Measurements from ENCODE around the gene DDR2. TPM values are rescaled to one million over a fixed set of nuclear protein-coding genes. Genes with fewer than 3 reads are reported as not detected.

Gene DDR2
- total RNA-seq, 1 experiment from 2014 or later, result 0.67 TPM

- H3K4me2 ChIP-seq (ENCODE audit: low read depth, low read length, poor library complexity, severe bottlenecking), result no peak overlapping the region
- no peak for DNase-seq
- no peaks in the 10 kb centered on the region for H3K27me3 ChIP-seq (ENCODE audit: low read length)
- no peaks in the 10 kb centered on the region for H3K79me2 ChIP-seq (ENCODE audit: low read length)
- no peak overlapping the region for H3K4me3 ChIP-seq (ENCODE audit: low read length)
- H2AFZ ChIP-seq (ENCODE audit: low read length), result no peak overlapping the region
- H3K9ac ChIP-seq (ENCODE audit: low read length), result no peak overlapping the region
- H3K9me3 ChIP-seq (ENCODE audit: low read length), result no peaks in the 10 kb centered on the region
- H3K9me2 ChIP-seq (replicated peaks; ENCODE audit: insufficient read depth, low read length), result no peaks in the 10 kb centered on the region
- no peaks in the 10 kb centered on the region for H4K20me1 ChIP-seq (ENCODE audit: insufficient read depth, low read depth, low read length)
- H3K4me1 ChIP-seq (ENCODE audit: low read length), result no peaks in the 10 kb centered on the region
- no peak overlapping the region for H3K27ac ChIP-seq (ENCODE audit: low read length)
- no peaks in the 10 kb centered on the region for H3K36me3 ChIP-seq (ENCODE audit: insufficient read depth, low read length)
These were observed 45.5 kb downstream of the DDR2 start for GRCh38 chr1:162677607-162678371.

GRCh38 chr1:162678439-162678838 lies 46.2 kb downstream of the DDR2 start:
- no peaks in the 10 kb centered on the region for H3K36me3 ChIP-seq (ENCODE audit: insufficient read depth, low read length)
- no peak overlapping the region for H3K27ac ChIP-seq (ENCODE audit: low read length)
- H3K9ac ChIP-seq (ENCODE audit: low read length), result no peak overlapping the region
- H3K4me3 ChIP-seq (ENCODE audit: low read length), result no peak overlapping the region
- H3K4me2 ChIP-seq (ENCODE audit: low read depth, low read length, poor library complexity, severe bottlenecking), result no peak overlapping the region
- DNase-seq, result no peak
- H3K9me2 ChIP-seq (replicated peaks; ENCODE audit: insufficient read depth, low read length), result no peaks in the 10 kb centered on the region
- no peaks in the 10 kb centered on the region for H3K9me3 ChIP-seq (ENCODE audit: low read length)
- no peaks in the 10 kb centered on the region for H3K79me2 ChIP-seq (ENCODE audit: low read length)
- H2AFZ ChIP-seq (ENCODE audit: low read length), result no peak overlapping the region
- H4K20me1 ChIP-seq (ENCODE audit: insufficient read depth, low read depth, low read length), result no peaks in the 10 kb centered on the region
- H3K27me3 ChIP-seq (ENCODE audit: low read length), result no peaks in the 10 kb centered on the region
- H3K4me1 ChIP-seq (ENCODE audit: low read length), result no peaks in the 10 kb centered on the region

GRCh38 chr1:162679298-162679697 lies 47.0 kb downstream of the DDR2 start:
- Histone ChIP-seq H3K36me3 (ENCODE audit: insufficient read depth, low read length) (no peaks in the 10 kb centered on the region), H3K4me1 (ENCODE audit: low read length) (no peaks in the 10 kb centered on the region), H2AFZ (ENCODE audit: low read length) (no peak overlapping the region), H3K9me3 (ENCODE audit: low read length) (no peaks in the 10 kb centered on the region), H4K20me1 (ENCODE audit: insufficient read depth, low read depth, low read length) (no peaks in the 10 kb centered on the region), H3K27me3 (ENCODE audit: low read length) (no peaks in the 10 kb centered on the region), H3K4me2 (ENCODE audit: low read depth, low read length, poor library complexity, severe bottlenecking) (no peak overlapping the region), H3K4me3 (ENCODE audit: low read length) (no peak overlapping the region), H3K79me2 (ENCODE audit: low read length) (no peaks in the 10 kb centered on the region), H3K27ac (ENCODE audit: low read length) (no peak overlapping the region), H3K9ac (ENCODE audit: low read length) (no peak overlapping the region), H3K9me2 (replicated peaks; ENCODE audit: insufficient read depth, low read length) (no peaks in the 10 kb centered on the region)
- no peak for DNase-seq

GRCh38 chr1:162680419-162681121 lies 48.3 kb downstream of the DDR2 start:
- Histone ChIP-seq H3K4me3 (ENCODE audit: low read length) (no peak overlapping the region), H3K4me1 (ENCODE audit: low read length) (no peaks in the 10 kb centered on the region), H3K9me3 (ENCODE audit: low read length) (no peaks in the 10 kb centered on the region), H2AFZ (ENCODE audit: low read length) (no peak overlapping the region), H3K9ac (ENCODE audit: low read length) (no peak overlapping the region), H3K79me2 (ENCODE audit: low read length) (no peaks in the 10 kb centered on the region), H3K27me3 (ENCODE audit: low read length) (no peaks in the 10 kb centered on the region), H3K4me2 (ENCODE audit: low read depth, low read length, poor library complexity, severe bottlenecking) (no peak overlapping the region), H3K36me3 (ENCODE audit: insufficient read depth, low read length) (no peaks in the 10 kb centered on the region), H4K20me1 (ENCODE audit: insufficient read depth, low read depth, low read length) (no peaks in the 10 kb centered on the region), H3K27ac (ENCODE audit: low read length) (no peak overlapping the region), H3K9me2 (replicated peaks; ENCODE audit: insufficient read depth, low read length) (no peaks in the 10 kb centered on the region)
- no peak for DNase-seq

GRCh38 chr1:162681122-162681436 lies 48.8 kb downstream of the DDR2 start:
- Histone ChIP-seq H3K9ac (ENCODE audit: low read length) (no peak overlapping the region), H3K4me2 (ENCODE audit: low read depth, low read length, poor library complexity, severe bottlenecking) (no peak overlapping the region), H4K20me1 (ENCODE audit: insufficient read depth, low read depth, low read length) (no peaks in the 10 kb centered on the region), H3K27ac (ENCODE audit: low read length) (no peak overlapping the region), H3K4me3 (ENCODE audit: low read length) (no peak overlapping the region), H3K27me3 (ENCODE audit: low read length) (no peaks in the 10 kb centered on the region), H3K9me3 (ENCODE audit: low read length) (no peaks in the 10 kb centered on the region), H3K36me3 (ENCODE audit: insufficient read depth, low read length) (no peaks in the 10 kb centered on the region), H3K79me2 (ENCODE audit: low read length) (no peaks in the 10 kb centered on the region), H3K4me1 (ENCODE audit: low read length) (no peaks in the 10 kb centered on the region), H2AFZ (ENCODE audit: low read length) (no peak overlapping the region), H3K9me2 (replicated peaks; ENCODE audit: insufficient read depth, low read length) (no peaks in the 10 kb centered on the region)
- DNase-seq, result no peak

- no peaks in the 10 kb centered on the region for H3K9me2 ChIP-seq (replicated peaks; ENCODE audit: insufficient read depth, low read length)
- no peaks in the 10 kb centered on the region for H3K36me3 ChIP-seq (ENCODE audit: insufficient read depth, low read length)
- no peak overlapping the region for H3K4me2 ChIP-seq (ENCODE audit: low read depth, low read length, poor library complexity, severe bottlenecking)
These were observed 49.8 kb downstream of the DDR2 start for GRCh38 chr1:162682013-162682419.

GRCh38 chr1:162687870-162688269 lies 55.6 kb downstream of the DDR2 start:
- no peak overlapping the region for H2AFZ ChIP-seq (ENCODE audit: low read length)

More at GRCh38 chr1:162682013-162682419, 49.8 kb downstream of the DDR2 start:
- Histone ChIP-seq H3K4me3 (ENCODE audit: low read length) (no peak overlapping the region), H3K9me3 (ENCODE audit: low read length) (no peaks in the 10 kb centered on the region), H2AFZ (ENCODE audit: low read length) (no peak overlapping the region), H3K79me2 (ENCODE audit: low read length) (no peaks in the 10 kb centered on the region), H3K4me1 (ENCODE audit: low read length) (no peaks in the 10 kb centered on the region), H3K27ac (ENCODE audit: low read length) (no peak overlapping the region), H3K27me3 (ENCODE audit: low read length) (no peaks in the 10 kb centered on the region), H3K9ac (ENCODE audit: low read length) (no peak overlapping the region), H4K20me1 (ENCODE audit: insufficient read depth, low read depth, low read length) (no peaks in the 10 kb centered on the region)
- no peak for DNase-seq

GRCh38 chr1:162688521-162688920 lies 56.3 kb downstream of the DDR2 start:
- no peak for DNase-seq
- Histone ChIP-seq H3K79me2 (ENCODE audit: low read length) (no peaks in the 10 kb centered on the region), H3K27me3 (ENCODE audit: low read length) (no peaks in the 10 kb centered on the region), H3K4me1 (ENCODE audit: low read length) (peaks cover 8% of the 10 kb centered on the region), H3K9ac (ENCODE audit: low read length) (no peak overlapping the region), H4K20me1 (ENCODE audit: insufficient read depth, low read depth, low read length) (no peaks in the 10 kb centered on the region), H3K4me3 (ENCODE audit: low read length) (no peak overlapping the region), H3K27ac (ENCODE audit: low read length) (no peak overlapping the region), H3K9me2 (replicated peaks; ENCODE audit: insufficient read depth, low read length) (no peaks in the 10 kb centered on the region), H3K36me3 (ENCODE audit: insufficient read depth, low read length) (no peaks in the 10 kb centered on the region), H3K4me2 (ENCODE audit: low read depth, low read length, poor library complexity, severe bottlenecking) (no peak overlapping the region), H3K9me3 (ENCODE audit: low read length) (no peaks in the 10 kb centered on the region), H2AFZ (ENCODE audit: low read length) (no peak overlapping the region)

More at GRCh38 chr1:162687870-162688269, 55.6 kb downstream of the DDR2 start:
- H3K9ac ChIP-seq (ENCODE audit: low read length), result no peak overlapping the region
- H3K27me3 ChIP-seq (ENCODE audit: low read length), result no peaks in the 10 kb centered on the region
- DNase-seq, result no peak
- no peaks in the 10 kb centered on the region for H4K20me1 ChIP-seq (ENCODE audit: insufficient read depth, low read depth, low read length)
- no peaks in the 10 kb centered on the region for H3K36me3 ChIP-seq (ENCODE audit: insufficient read depth, low read length)
- no peak overlapping the region for H3K27ac ChIP-seq (ENCODE audit: low read length)
- H3K9me3 ChIP-seq (ENCODE audit: low read length), result no peaks in the 10 kb centered on the region
- no peaks in the 10 kb centered on the region for H3K9me2 ChIP-seq (replicated peaks; ENCODE audit: insufficient read depth, low read length)
- H3K4me1 ChIP-seq (ENCODE audit: low read length), result peaks cover 8% of the 10 kb centered on the region
- H3K4me2 ChIP-seq (ENCODE audit: low read depth, low read length, poor library complexity, severe bottlenecking), result no peak overlapping the region
- no peak overlapping the region for H3K4me3 ChIP-seq (ENCODE audit: low read length)
- H3K79me2 ChIP-seq (ENCODE audit: low read length), result no peaks in the 10 kb centered on the region

Data from Karpas-422 (cell line).